ENCODE results near the gene PCYT1B. TPM values are rescaled to one million over a fixed set of nuclear protein-coding genes. Genes with fewer than 3 reads are reported as not detected.

PCYT1B gene
- total RNA-seq, 1 experiment from 2014 or later = 24.7 TPM

- CTCF ChIA-PET = no interaction called here
- Mint-ChIP-seq H3K9me3 (ENCODE audit: unreplicated experiment) (no peaks in the 10 kb centered on the region), H3K4me1 (ENCODE audit: low read depth, unreplicated experiment) (peaks cover 13% of the 10 kb centered on the region), H3K36me3 (ENCODE audit: insufficient read depth, unreplicated experiment) (peaks cover 19% of the 10 kb centered on the region), H3K27me3 (ENCODE audit: insufficient read depth, unreplicated experiment) (no peaks in the 10 kb centered on the region), H3K4me3 (ENCODE audit: unreplicated experiment) (no peak overlapping the region), H3K27ac (ENCODE audit: unreplicated experiment) (no peak overlapping the region)
- H3K4me1 ChIP-seq = no peaks in the 10 kb centered on the region
- TF ChIP-seq CTCF (IDR thresholded peaks at IDR 0.05; ENCODE audit: insufficient read depth in 1 of 2, low read depth in 1 of 2, low read length in 1 of 2, severe bottlenecking in 1 of 2, unreplicated experiment in 1 of 2) = no peak
- H3K4me3 ChIP-seq (ENCODE audit: low read depth, low read length) = no peak overlapping the region
- POLR2A ChIA-PET = no interaction called here
- intact Hi-C loops (cut with micrococcal nuclease; ENCODE audit: unreplicated experiment) = no loop called here
- DNase-seq = no peak
- no TSS peak for BruUV-seq (replicated peaks)
- no peaks in the 10 kb centered on the region for H3K9me3 ChIP-seq
- no peaks in the 10 kb centered on the region for H3K27me3 ChIP-seq (replicated peaks; ENCODE audit: control insufficient read depth, insufficient read depth, low read length)
- H3K36me3 ChIP-seq (ENCODE audit: control insufficient read depth, insufficient read depth, low read length) = no peaks in the 10 kb centered on the region
These were observed 44.0 kb downstream of the PCYT1B start for GRCh38 chrX:24603191-24603590.

GRCh38 chrX:24601858-24602257 lies 45.3 kb downstream of the PCYT1B start:
- no peak overlapping the region for H3K4me3 ChIP-seq (ENCODE audit: low read depth, low read length)
- no peak for TF ChIP-seq CTCF (IDR thresholded peaks at IDR 0.05; ENCODE audit: insufficient read depth in 1 of 2, low read depth in 1 of 2, low read length in 1 of 2, severe bottlenecking in 1 of 2, unreplicated experiment in 1 of 2)
- H3K36me3 ChIP-seq (ENCODE audit: control insufficient read depth, insufficient read depth, low read length) = no peaks in the 10 kb centered on the region
- ChIA-PET POLR2A (no interaction called here), CTCF (interaction anchor here (0.5 kb wide), 1 partner anchor 221 kb away, joined by 3 read pairs; no protein-coding TSS in a partner anchor)
- Mint-ChIP-seq H3K27ac (ENCODE audit: unreplicated experiment) (no peak overlapping the region), H3K36me3 (ENCODE audit: insufficient read depth, unreplicated experiment) (peaks cover 19% of the 10 kb centered on the region), H3K9me3 (ENCODE audit: unreplicated experiment) (no peaks in the 10 kb centered on the region), H3K27me3 (ENCODE audit: insufficient read depth, unreplicated experiment) (no peaks in the 10 kb centered on the region), H3K4me1 (ENCODE audit: low read depth, unreplicated experiment) (peaks cover 7% of the 10 kb centered on the region), H3K4me3 (ENCODE audit: unreplicated experiment) (no peak overlapping the region)
- DNase-seq = no peak
- H3K9me3 ChIP-seq = no peaks in the 10 kb centered on the region
- H3K27me3 ChIP-seq (replicated peaks; ENCODE audit: control insufficient read depth, insufficient read depth, low read length) = no peaks in the 10 kb centered on the region
- no TSS peak for BruUV-seq (replicated peaks)
- H3K4me1 ChIP-seq = no peaks in the 10 kb centered on the region
- intact Hi-C loops (cut with micrococcal nuclease; ENCODE audit: unreplicated experiment) = no loop called here

- no TSS peak for BruUV-seq (replicated peaks)
- Histone ChIP-seq H3K9me3 (no peaks in the 10 kb centered on the region), H3K36me3 (ENCODE audit: control insufficient read depth, insufficient read depth, low read length) (no peaks in the 10 kb centered on the region), H3K27me3 (replicated peaks; ENCODE audit: control insufficient read depth, insufficient read depth, low read length) (no peaks in the 10 kb centered on the region), H3K4me1 (no peaks in the 10 kb centered on the region), H3K4me3 (ENCODE audit: low read depth, low read length) (no peak overlapping the region)
- Mint-ChIP-seq H3K4me3 (ENCODE audit: unreplicated experiment) (no peak overlapping the region), H3K4me1 (ENCODE audit: low read depth, unreplicated experiment) (no peaks in the 10 kb centered on the region), H3K36me3 (ENCODE audit: insufficient read depth, unreplicated experiment) (no peaks in the 10 kb centered on the region), H3K27me3 (ENCODE audit: insufficient read depth, unreplicated experiment) (no peaks in the 10 kb centered on the region), H3K27ac (ENCODE audit: unreplicated experiment) (no peak overlapping the region), H3K9me3 (ENCODE audit: unreplicated experiment) (no peaks in the 10 kb centered on the region)
- DNase-seq = no peak
- ChIA-PET CTCF (no interaction called here), POLR2A (no interaction called here)
- TF ChIP-seq CTCF (IDR thresholded peaks at IDR 0.05; ENCODE audit: insufficient read depth in 1 of 2, low read depth in 1 of 2, low read length in 1 of 2, severe bottlenecking in 1 of 2, unreplicated experiment in 1 of 2) = no peak
- intact Hi-C loops (cut with micrococcal nuclease; ENCODE audit: unreplicated experiment) = no loop called here
These were observed 52.6 kb downstream of the PCYT1B start for GRCh38 chrX:24594501-24594900.

Measured in Caco-2 (cell line).